ENCODE results near the gene MAP3K5. TPM values are rescaled to one million over a fixed set of nuclear protein-coding genes. Genes with fewer than 3 reads are reported as not detected.

MAP3K5 gene
- total and polyA plus RNA-seq, 7 donors, result 7.4 to 17.8 (median 9.4) TPM

- H3K4me3 ChIP-seq, result no peak overlapping the region
- no peak for DNase-seq
- H3K27me3 ChIP-seq, result no peaks in the 10 kb centered on the region
- intact Hi-C loops (cut with DNase I), result no loop called here
- no peak overlapping the region for H3K27ac ChIP-seq
- TF ChIP-seq CTCF (IDR thresholded peaks at IDR 0.05) (no peak), POLR2A (IDR thresholded peaks at IDR 0.05) (no peak), EP300 (IDR thresholded peaks at IDR 0.05) (no peak)
- WGBS, 2 donors, result 90 to 92% methylated on average over 4 of the region's 4 CpGs
- no peaks in the 10 kb centered on the region for H3K36me3 ChIP-seq
- no peaks in the 10 kb centered on the region for H3K9me3 ChIP-seq
- H3K4me1 ChIP-seq, result peaks cover 0 to 4% (median 0%) of the 10 kb centered on the region in 4 donors
Measured at GRCh38 chr6:136514591-136514990, 277.7 kb downstream of the MAP3K5 start.

GRCh38 chr6:136511926-136512325, 280.4 kb downstream of the MAP3K5 start:
- no peaks in the 10 kb centered on the region for H3K9me3 ChIP-seq
- intact Hi-C loops (cut with DNase I), result no loop called here

GRCh38 chr6:136511397-136511796, 280.9 kb downstream of the MAP3K5 start:
- intact Hi-C loops (cut with DNase I), result no loop called here
- H3K27ac ChIP-seq, result no peak overlapping the region
- H3K27me3 ChIP-seq, result no peaks in the 10 kb centered on the region
- TF ChIP-seq EP300 (IDR thresholded peaks at IDR 0.05), result no peak
- no peak for TF ChIP-seq POLR2AphosphoS5 (IDR thresholded peaks at IDR 0.05)
- TF ChIP-seq CTCF (IDR thresholded peaks at IDR 0.05), result no peak
- TF ChIP-seq POLR2A (IDR thresholded peaks at IDR 0.05), result no peak
- DNase-seq, result no peak
- peaks cover 0 to 4% (median 0%) of the 10 kb centered on the region in 4 donors for H3K4me1 ChIP-seq
- WGBS, 2 donors, result 26 to 69% methylated on average over 1 of the region's 1 CpG
- no peaks in the 10 kb centered on the region for H3K9me3 ChIP-seq
- H3K4me3 ChIP-seq, result no peak overlapping the region
- H3K36me3 ChIP-seq, result no peaks in the 10 kb centered on the region

More at GRCh38 chr6:136511926-136512325, 280.4 kb downstream of the MAP3K5 start:
- Histone ChIP-seq H3K4me3 (no peak overlapping the region), H3K36me3 (no peaks in the 10 kb centered on the region), H3K27ac (no peak overlapping the region), H3K27me3 (no peaks in the 10 kb centered on the region), H3K4me1 (peaks cover 0 to 4% (median 0%) of the 10 kb centered on the region in 4 donors)
- 28 to 75% methylated on average over 3 of the region's 3 CpGs for WGBS, 2 donors
- DNase-seq, result no peak
- TF ChIP-seq EP300 (IDR thresholded peaks at IDR 0.05), result no peak
- TF ChIP-seq POLR2A (IDR thresholded peaks at IDR 0.05), result no peak
- TF ChIP-seq POLR2AphosphoS5 (IDR thresholded peaks at IDR 0.05), result no peak
- TF ChIP-seq CTCF (IDR thresholded peaks at IDR 0.05), result no peak

GRCh38 chr6:136510782-136511181, 281.5 kb downstream of the MAP3K5 start:
- intact Hi-C loops (cut with DNase I), result no loop called here
- Histone ChIP-seq H3K4me3 (no peak overlapping the region), H3K9me3 (no peaks in the 10 kb centered on the region), H3K36me3 (no peaks in the 10 kb centered on the region), H3K27me3 (no peaks in the 10 kb centered on the region), H3K4me1 (peaks cover 0 to 4% (median 0%) of the 10 kb centered on the region in 4 donors), H3K27ac (no peak overlapping the region)
- no peak for TF ChIP-seq EP300 (IDR thresholded peaks at IDR 0.05)
- TF ChIP-seq CTCF (IDR thresholded peaks at IDR 0.05), result no peak
- TF ChIP-seq POLR2A (IDR thresholded peaks at IDR 0.05), result no peak
- TF ChIP-seq POLR2AphosphoS5 (IDR thresholded peaks at IDR 0.05), result no peak
- DNase-seq, result no peak
- 66 to 72% methylated on average over 4 of the region's 4 CpGs for WGBS, 2 donors

- intact Hi-C loops (cut with DNase I), result no loop called here
- WGBS, 2 donors, result 87 to 88% methylated on average over 5 of the region's 5 CpGs
- no peaks in the 10 kb centered on the region for H3K9me3 ChIP-seq
- H3K36me3 ChIP-seq, result no peaks in the 10 kb centered on the region
- H3K4me1 ChIP-seq, result peaks cover 0 to 4% (median 0%) of the 10 kb centered on the region in 4 donors
- no peak overlapping the region for H3K27ac ChIP-seq
- TF ChIP-seq POLR2A (IDR thresholded peaks at IDR 0.05) (no peak), POLR2AphosphoS5 (IDR thresholded peaks at IDR 0.05) (no peak), EP300 (IDR thresholded peaks at IDR 0.05) (no peak)
- no peak overlapping the region for H3K4me3 ChIP-seq
- no peaks in the 10 kb centered on the region for H3K27me3 ChIP-seq
- DNase-seq, result no peak
Measured at GRCh38 chr6:136510299-136510698, 282.0 kb downstream of the MAP3K5 start.

Measured in sigmoid colon (tissue), 7 donors.